ENCODE measurements around the gene PCDHB16.
"Not testable (repeated sequence)": the region's sequence is repeated elsewhere in the genome, so short reads cannot be mapped to it uniquely, and the experiment has no call there.

PCDHB16 gene

DNA sequence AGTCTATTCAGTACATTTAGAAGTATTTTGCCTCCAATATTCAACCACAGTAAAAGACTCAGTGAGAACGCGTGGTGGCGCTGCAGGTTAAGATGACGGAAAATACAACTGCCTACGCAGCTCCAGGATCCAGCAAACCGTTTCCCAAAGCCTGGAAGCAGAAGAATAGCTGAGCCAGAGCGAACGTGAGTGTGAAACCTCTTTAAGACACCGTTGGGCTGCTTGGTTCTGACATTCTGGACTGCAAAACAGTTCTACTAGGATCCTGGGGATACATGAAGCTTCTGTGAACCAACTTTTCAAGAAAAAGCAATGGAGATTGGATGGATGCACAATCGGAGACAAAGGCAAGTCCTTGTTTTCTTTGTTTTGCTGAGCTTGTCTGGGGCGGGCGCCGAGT lies at the start of gene PCDHB16:
PCDHB16 (plus strand) TSS at position 140 of the 400 bp plus-strand sequence; CDS start at position 313, 173 bp downstream.
- DNase-seq (ENCODE audit: low read depth in 1 of 2, low spot score in 1 of 2), result no peak

DNA sequence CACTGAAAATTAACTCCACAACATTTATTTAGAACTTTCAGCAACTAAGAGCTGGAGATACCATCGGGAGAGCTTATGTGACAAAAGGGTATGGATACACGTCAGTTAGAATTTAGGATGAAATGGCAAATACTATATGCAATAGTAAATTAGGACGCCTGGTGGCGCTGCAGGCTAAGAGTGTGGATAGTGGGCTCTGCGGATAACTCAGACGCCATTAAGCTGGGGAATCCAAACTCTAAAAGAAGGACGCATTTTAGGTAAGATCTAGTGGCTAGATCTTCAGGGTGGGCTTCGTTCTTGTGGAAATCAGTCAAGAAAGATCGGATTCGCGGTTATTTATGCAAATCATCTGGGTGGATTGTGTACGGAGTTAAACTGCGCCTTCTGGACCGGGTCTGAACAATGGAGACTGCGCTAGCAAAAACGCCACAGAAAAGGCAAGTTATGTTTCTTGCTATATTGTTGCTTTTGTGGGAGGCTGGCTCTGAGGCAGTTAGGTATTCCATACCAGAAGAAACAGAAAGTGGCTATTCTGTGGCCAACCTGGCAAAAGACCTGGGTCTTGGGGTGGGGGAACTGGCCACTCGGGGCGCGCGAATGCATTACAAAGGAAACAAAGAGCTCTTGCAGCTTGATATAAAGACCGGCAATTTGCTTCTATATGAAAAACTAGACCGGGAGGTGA lies 47.0 kb upstream of the PCDHB16 start, which contains the start of gene PCDHB5:
PCDHB5 (plus strand) TSS at position 177 of the 688 bp plus-strand sequence; CDS start at position 406, 229 bp downstream.
- DNase-seq (ENCODE audit: low read depth in 1 of 2, low spot score in 1 of 2), result no peak

DNA sequence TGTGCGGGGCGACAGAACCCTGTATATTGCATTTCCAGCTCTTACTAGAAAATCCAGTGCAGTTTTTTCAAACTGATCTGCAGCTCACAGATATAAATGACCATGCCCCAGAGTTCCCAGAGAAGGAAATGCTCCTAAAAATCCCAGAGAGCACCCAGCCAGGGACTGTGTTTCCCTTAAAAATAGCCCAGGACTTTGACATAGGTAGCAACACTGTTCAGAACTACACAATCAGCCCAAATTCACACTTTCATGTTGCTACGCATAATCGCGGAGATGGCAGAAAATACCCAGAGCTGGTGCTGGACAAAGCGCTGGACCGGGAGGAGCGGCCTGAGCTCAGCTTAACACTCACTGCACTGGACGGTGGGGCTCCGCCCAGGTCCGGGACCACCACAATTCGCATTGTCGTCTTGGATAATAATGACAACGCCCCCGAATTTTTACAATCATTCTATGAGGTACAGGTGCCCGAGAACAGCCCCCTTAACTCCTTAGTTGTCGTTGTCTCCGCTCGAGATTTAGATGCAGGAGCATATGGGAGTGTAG lies 46.4 kb upstream of the PCDHB16 start:
- DNase-seq (ENCODE audit: low read depth in 1 of 2, low spot score in 1 of 2), result no peak

DNA sequence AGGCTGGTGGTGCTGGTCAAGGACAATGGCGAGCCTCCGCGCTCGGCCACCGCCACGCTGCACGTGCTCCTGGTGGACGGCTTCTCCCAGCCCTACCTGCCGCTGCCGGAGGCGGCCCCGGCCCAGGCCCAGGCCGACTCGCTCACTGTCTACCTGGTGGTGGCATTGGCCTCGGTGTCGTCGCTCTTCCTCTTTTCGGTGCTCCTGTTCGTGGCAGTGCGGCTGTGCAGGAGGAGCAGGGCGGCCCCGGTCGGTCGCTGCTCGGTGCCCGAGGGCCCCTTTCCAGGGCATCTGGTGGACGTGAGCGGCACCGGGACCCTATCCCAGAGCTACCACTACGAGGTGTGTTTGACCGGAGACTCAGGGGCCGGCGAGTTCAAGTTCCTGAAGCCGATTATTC lies 44.8 kb upstream of the PCDHB16 start:
- not testable (repeated sequence) for DNase-seq (ENCODE audit: low read depth in 1 of 2, low spot score in 1 of 2)

DNA sequence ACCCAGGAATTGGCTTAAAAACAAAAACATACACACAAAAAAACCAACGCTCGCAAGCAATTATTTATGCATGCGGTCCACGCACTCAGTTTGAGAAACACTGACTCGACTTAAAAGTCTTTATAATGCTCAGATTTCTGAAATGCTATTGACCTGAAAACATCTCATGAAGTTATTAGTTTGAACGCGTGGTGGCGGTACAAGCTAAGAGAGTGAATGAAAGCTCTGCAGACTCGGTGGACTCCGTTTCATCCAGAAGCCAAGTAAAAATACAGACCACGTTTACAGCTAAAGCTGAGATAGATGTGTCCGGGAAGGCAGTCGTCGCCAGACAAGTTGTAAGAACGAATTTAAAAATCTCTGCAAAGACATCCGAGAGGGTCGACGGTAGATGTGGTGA lies 32.4 kb upstream of the PCDHB16 start, which contains the start of gene PCDHB6:
PCDHB6 (plus strand) TSS at position 246 of the 400 bp plus-strand sequence. CDS start 201 bp downstream, outside the sequence.
- no peak for DNase-seq (ENCODE audit: low read depth in 1 of 2, low spot score in 1 of 2)

DNA sequence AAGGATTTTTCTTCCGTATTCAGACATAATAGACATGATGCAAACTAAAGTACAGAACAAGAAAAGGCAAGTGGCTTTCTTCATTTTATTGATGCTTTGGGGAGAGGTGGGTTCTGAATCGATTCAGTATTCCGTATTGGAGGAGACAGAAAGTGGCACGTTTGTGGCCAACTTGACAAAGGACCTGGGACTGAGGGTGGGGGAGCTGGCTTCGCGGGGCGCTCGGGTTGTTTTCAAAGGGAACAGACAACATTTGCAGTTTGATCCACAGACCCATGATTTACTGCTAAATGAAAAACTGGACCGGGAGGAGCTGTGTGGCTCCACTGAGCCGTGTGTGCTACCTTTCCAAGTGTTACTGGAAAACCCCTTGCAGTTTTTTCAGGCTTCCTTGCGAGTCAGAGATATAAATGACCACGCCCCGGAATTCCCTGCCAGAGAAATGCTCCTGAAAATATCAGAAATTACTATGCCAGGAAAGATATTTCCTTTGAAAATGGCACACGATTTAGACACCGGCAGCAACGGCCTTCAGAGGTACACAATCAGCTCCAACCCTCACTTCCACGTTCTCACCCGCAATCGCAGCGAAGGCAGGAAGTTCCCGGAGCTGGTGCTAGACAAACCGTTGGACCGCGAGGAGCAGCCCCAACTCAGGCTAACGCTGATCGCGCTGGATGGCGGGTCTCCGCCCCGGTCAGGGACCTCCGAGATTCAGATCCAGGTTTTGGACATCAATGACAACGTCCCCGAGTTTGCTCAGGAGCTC lies 31.8 kb upstream of the PCDHB16 start:
- no peak for DNase-seq (ENCODE audit: low read depth in 1 of 2, low spot score in 1 of 2)

DNA sequence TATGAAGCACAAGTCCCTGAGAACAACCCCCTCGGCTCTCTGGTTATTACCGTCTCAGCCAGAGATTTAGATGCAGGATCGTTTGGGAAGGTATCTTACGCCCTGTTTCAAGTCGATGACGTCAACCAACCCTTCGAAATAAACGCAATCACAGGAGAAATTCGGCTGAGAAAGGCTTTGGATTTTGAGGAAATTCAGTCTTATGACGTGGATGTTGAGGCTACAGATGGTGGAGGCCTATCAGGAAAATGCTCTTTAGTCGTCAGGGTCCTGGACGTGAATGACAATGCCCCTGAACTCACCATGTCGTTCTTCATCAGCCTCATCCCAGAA lies 31.2 kb upstream of the PCDHB16 start:
- DNase-seq (ENCODE audit: low read depth in 1 of 2, low spot score in 1 of 2), result no peak

DNA sequence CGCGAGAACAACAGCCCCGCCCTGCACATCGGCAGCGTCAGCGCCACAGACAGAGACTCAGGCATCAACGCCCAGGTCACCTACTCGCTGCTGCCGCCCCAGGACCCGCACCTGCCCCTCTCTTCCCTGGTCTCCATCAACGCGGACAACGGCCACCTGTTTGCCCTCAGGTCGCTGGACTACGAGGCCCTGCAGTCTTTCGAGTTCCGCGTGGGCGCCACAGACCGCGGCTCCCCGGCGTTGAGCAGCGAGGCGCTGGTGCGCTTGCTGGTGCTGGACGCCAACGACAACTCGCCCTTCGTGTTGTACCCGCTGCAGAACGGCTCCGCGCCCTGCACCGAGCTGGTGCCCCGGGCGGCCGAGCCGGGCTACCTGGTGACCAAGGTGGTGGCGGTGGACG lies 30.6 kb upstream of the PCDHB16 start:
- DNase-seq (ENCODE audit: low read depth in 1 of 2, low spot score in 1 of 2), result not testable (repeated sequence)

DNA sequence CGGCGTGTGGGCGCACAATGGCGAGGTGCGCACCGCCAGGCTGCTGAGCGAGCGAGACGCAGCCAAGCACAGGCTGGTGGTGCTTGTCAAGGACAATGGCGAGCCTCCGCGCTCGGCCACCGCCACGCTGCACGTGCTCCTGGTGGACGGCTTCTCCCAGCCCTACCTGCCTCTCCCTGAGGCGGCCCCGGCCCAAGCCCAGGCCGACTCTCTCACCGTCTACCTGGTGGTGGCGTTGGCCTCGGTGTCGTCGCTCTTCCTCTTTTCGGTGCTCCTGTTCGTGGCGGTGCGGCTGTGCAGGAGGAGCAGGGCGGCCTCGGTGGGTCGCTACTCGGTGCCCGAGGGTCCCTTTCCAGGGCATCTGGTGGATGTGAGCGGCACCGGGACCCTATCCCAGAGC lies 30.1 kb upstream of the PCDHB16 start:
- not testable (repeated sequence) for DNase-seq (ENCODE audit: low read depth in 1 of 2, low spot score in 1 of 2)

DNA sequence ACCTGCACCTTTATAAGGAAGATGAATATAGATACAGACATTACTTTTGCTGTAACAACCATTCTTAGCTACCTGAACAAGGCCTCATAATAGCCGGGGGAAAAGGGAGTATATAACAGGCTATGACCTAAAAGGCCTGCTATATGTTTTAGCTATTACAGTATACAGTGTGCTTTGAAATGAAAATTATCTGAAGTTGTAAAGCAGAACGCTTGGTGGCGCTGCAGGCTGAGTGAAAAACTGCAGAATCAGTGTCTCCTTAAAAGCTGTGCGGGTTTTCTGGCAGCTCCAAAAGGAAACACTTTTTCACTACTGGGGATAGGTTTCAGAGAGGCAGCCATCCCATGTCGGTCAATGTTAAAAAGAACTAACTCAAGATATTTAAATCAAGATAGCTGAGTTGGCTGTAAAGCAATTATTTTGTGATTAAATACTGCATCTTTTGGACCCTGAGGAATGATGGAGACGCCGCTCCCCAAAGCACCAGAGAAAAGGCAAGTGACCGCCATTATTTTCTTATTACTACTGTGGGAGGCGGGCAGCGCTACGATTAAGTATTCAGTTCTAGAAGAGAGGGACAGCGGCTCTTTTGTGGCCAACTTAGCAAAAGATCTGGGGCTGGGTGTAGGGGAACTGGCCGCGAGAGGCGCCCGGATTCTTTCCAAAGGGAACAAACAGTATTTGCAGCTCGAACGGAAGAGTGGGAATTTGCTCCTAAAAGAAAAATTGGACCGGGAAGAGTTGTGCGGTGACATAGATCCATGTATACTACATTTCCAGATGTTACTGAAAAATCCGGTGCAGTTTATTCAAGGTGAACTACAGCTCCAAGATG lies 26.4 kb upstream of the PCDHB16 start:
- DNase-seq (ENCODE audit: low read depth in 1 of 2, low spot score in 1 of 2), result no peak

DNA sequence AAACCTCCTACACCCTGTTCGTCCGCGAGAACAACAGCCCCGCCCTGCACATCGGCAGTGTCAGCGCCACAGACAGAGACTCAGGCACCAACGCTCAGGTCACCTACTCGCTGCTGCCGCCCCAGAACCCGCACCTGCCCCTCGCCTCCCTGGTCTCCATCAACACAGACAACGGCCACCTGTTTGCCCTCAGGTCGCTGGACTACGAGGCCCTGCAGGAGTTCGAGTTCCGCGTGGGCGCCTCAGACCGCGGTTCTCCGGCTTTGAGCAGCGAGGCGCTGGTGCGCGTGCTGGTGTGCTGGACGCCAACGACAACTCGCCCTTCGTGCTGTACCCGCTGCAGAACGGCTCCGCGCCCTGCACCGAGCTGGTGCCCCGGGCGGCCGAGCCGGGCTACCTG lies 24.8 kb upstream of the PCDHB16 start:
- DNase-seq (ENCODE audit: low read depth in 1 of 2, low spot score in 1 of 2), result not testable (repeated sequence)

DNA sequence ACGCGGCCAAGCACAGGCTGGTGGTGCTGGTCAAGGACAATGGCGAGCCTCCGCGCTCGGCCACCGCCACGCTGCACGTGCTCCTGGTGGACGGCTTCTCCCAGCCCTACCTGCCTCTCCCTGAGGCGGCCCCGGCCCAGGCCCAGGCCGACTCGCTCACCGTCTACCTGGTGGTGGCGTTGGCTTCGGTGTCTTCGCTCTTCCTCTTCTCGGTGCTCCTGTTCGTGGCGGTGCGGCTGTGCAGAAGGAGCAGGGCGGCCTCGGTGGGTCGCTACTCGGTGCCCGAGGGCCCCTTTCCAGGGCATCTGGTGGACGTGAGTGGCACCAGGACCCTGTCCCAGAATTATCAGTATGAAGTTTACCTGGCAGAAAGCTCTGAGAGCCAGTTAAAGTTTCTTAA lies 24.3 kb upstream of the PCDHB16 start:
- DNase-seq (ENCODE audit: low read depth in 1 of 2, low spot score in 1 of 2), result not testable (repeated sequence)

DNA sequence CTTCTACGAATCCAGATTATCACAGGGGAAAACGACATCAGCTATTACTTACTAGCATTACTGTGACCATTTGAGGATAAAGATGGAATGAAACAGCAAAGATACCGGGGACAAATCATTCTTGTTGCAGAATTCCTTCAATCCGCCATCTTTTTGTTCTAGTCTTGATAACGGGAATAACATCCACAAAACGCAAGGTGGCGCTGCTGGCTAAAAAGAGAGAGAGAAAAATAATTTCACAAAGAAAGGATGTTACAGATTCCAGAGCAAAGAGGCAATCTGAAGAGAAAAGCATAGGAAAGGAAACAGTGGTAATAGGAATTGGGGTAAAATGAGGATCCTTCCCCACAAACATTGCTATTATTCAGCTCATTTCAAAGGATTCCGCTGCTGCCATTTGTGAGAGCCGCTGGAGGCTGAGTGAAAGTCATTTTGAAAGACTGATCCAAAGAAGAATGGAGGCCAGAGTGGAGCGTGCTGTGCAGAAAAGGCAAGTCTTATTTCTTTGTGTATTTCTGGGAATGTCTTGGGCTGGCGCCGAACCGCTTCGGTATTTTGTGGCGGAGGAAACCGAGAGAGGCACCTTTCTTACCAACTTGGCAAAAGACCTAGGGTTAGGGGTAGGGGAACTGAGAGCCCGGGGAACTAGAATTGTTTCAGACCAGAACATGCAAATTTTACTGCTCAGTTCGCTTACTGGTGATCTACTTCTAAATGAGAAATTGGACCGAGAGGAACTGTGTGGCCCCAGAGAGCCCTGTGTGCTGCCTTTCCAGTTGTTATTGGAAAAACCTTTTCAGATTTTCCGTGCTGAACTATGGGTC lies 9.6 kb upstream of the PCDHB16 start, which contains the start of gene PCDHB7:
PCDHB7 (plus strand) TSS at position 264 of the 824 bp plus-strand sequence; CDS start at position 456, 192 bp downstream.
- DNase-seq (ENCODE audit: low read depth in 1 of 2, low spot score in 1 of 2), result no peak

DNA sequence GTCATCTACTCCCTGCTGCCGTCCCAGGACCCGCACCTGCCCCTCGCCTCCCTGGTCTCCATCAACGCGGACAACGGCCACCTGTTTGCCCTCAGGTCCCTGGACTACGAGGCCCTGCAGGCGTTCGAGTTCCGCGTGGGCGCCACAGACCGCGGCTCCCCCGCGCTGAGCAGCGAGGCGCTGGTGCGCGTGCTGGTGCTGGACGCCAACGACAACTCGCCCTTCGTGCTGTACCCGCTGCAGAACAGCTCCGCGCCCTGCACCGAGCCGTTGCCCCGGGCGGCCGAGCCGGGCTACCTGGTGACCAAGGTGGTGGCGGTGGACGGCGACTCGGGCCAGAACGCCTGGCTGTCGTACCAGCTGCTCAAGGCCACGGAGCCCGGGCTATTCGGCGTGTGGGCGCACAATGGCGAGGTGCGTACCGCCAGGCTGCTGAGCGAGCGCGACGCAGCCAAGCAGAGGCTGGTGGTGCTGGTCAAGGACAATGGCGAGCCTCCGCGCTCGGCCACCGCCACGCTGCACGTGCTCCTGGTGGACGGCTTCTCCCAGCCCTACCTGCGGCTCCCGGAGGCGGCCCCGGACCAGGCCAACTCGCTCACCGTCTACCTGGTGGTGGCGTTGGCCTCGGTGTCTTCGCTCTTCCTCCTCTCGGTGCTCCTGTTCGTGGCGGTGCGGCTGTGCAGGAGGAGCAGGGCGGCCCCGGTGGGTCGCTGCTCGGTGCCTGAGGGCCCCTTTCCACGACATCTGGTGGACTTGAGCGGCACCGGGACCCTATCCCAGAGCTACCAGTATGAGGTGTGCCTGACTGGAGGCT lies 7.7 kb upstream of the PCDHB16 start:
- DNase-seq (ENCODE audit: low read depth in 1 of 2, low spot score in 1 of 2), result not testable (repeated sequence)

DNA sequence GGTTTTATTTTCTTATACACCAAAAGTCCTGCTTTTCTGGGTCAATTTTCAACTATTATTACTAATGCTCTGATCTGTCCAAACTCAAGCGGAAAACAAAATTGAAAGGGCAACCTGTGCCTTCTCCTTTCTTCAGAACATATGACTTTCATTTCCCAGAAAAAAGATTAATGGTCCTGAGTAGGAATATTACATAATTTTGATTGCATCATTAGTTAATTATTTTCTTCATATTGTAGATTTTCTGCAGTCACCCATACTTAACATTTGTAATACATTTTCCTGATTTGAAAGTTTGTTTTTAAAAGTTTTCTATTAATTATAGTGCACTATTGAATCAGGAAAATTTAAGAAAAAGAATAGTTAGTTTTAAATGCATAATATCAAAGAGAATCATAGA lies 6.3 kb upstream of the PCDHB16 start:
- DNase-seq (ENCODE audit: low read depth in 1 of 2, low spot score in 1 of 2), result no peak

DNA sequence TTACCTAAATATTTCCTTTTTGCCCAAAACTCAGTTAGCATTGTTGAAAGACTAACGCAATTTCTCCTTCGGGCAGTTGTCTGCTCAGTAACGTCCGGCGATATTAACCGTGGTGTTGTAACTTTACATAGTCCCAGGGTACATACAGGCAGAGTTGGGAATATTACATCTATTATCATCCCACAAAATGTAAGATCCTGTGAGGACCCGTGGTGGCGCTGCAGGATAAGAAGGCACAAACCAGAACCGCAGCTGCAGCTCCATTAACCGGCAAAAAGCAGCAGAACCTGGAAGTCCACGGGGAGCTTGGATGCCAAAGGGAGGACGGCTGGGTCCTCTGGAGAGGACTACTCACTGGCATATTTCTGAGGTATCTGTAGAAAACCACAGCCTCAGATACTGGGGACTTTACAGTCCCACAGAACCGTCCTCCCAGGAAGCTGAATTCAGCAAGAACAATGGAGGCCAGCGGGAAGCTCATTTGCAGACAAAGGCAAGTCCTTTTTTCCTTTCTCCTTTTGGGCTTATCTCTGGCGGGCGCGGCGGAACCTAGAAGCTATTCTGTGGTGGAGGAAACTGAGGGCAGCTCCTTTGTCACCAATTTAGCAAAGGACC lies 4.5 kb upstream of the PCDHB16 start, which contains the start of gene PCDHB8:
PCDHB8 (plus strand) TSS at position 214 of the 615 bp plus-strand sequence; CDS start at position 459, 245 bp downstream.
- not testable (repeated sequence) for DNase-seq (ENCODE audit: low read depth in 1 of 2, low spot score in 1 of 2)

DNA sequence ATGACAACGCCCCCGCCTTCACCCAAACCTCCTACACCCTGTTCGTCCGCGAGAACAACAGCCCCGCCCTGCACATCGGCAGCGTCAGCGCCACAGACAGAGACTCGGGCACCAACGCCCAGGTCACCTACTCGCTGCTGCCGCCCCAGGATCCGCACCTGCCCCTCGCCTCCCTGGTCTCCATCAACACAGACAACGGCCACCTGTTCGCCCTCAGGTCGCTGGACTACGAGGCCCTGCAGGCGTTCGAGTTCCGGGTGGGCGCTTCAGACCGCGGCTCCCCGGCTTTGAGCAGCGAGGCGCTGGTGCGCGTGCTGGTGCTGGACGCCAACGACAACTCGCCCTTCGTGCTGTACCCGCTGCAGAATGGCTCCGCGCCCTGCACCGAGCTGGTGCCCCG lies 2.8 kb upstream of the PCDHB16 start:
- DNase-seq (ENCODE audit: low read depth in 1 of 2, low spot score in 1 of 2), result not testable (repeated sequence)

DNA sequence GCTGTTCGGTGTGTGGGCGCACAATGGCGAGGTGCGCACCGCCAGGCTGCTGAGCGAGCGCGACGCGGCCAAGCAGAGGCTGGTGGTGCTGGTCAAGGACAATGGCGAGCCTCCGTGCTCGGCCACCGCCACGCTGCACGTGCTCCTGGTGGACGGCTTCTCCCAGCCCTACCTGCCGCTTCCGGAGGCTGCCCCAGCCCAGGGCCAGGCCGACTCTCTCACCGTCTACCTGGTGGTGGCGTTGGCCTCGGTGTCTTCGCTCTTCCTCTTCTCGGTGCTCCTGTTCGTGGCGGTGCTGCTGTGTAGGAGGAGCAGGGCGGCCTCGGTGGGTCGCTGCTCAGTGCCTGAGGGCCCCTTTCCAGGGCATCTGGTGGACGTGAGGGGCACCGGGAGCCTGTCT lies 2.3 kb upstream of the PCDHB16 start:
- not testable (repeated sequence) for DNase-seq (ENCODE audit: low read depth in 1 of 2, low spot score in 1 of 2)

DNA sequence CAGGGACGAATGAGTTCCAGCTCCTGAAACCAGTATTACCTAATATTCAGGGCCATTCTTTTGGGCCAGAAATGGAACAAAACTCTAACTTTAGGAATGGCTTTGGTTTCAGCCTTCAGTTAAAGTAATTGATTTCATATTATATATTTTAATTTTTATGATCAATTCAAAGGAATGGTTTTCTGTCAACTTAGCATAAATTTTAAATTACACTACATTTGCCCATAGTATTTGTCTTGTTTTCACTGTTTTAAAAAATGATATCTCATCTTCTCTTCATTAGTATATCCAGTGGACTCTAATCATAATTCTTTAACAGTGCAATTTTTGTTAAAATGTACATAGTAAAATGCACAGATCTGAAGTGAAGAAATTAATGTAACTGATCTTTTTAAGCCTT lies 1.9 kb upstream of the PCDHB16 start:
- DNase-seq (ENCODE audit: low read depth in 1 of 2, low spot score in 1 of 2), result no peak

All from activated CD4-positive, alpha-beta T cell treated with anti-CD3 and anti-CD28 coated beads, Interleukin-2, amount 50 U/mL, for 24 hours (primary cell).